Measurements from ENCODE around the gene PDXK.
A peak's percentile ranks its signal among the peaks of the same experiment; 100 is the strongest.

The PDXK gene

GRCh38 chr21:43793243-43793642 lies 74.3 kb downstream of the PDXK start:
- no peaks in the 10 kb centered on the region for H3K27me3 Mint-ChIP-seq (ENCODE audit: low read depth)
- H3K9me3 Mint-ChIP-seq, result no peaks in the 10 kb centered on the region
- peaks cover 16% of the 10 kb centered on the region for H3K4me1 Mint-ChIP-seq
- TF ChIP-seq, protein P1, sequence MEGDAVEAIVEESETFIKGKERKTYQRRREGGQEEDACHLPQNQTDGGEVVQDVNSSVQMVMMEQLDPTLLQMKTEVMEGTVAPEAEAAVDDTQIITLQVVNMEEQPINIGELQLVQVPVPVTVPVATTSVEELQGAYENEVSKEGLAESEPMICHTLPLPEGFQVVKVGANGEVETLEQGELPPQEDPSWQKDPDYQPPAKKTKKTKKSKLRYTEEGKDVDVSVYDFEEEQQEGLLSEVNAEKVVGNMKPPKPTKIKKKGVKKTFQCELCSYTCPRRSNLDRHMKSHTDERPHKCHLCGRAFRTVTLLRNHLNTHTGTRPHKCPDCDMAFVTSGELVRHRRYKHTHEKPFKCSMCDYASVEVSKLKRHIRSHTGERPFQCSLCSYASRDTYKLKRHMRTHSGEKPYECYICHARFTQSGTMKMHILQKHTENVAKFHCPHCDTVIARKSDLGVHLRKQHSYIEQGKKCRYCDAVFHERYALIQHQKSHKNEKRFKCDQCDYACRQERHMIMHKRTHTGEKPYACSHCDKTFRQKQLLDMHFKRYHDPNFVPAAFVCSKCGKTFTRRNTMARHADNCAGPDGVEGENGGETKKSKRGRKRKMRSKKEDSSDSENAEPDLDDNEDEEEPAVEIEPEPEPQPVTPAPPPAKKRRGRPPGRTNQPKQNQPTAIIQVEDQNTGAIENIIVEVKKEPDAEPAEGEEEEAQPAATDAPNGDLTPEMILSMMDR (IDR thresholded peaks at IDR 0.05; ENCODE audit: unreplicated experiment in 3 of 3), result no peak
- peak overlapping the region in 2 of 3 experiments; percentile 38 to 40 for H3K4me3 Mint-ChIP-seq
- no peak overlapping the region for H3K27ac Mint-ChIP-seq
- H3K36me3 Mint-ChIP-seq (ENCODE audit: low read depth), result peaks cover 45% of the 10 kb centered on the region

- H3K9me3 Mint-ChIP-seq, result no peaks in the 10 kb centered on the region
- H3K36me3 Mint-ChIP-seq (ENCODE audit: low read depth), result peaks cover 48% of the 10 kb centered on the region
- no peak overlapping the region for H3K4me3 Mint-ChIP-seq
- TF ChIP-seq, protein P1 (IDR thresholded peaks at IDR 0.05; ENCODE audit: unreplicated experiment in 3 of 3), result no peak
- no peak overlapping the region for H3K27ac Mint-ChIP-seq
- no peaks in the 10 kb centered on the region for H3K27me3 Mint-ChIP-seq (ENCODE audit: low read depth)
- peaks cover 16% of the 10 kb centered on the region for H3K4me1 Mint-ChIP-seq
These were observed 75.4 kb downstream of the PDXK start for GRCh38 chr21:43794311-43794710.

DNA sequence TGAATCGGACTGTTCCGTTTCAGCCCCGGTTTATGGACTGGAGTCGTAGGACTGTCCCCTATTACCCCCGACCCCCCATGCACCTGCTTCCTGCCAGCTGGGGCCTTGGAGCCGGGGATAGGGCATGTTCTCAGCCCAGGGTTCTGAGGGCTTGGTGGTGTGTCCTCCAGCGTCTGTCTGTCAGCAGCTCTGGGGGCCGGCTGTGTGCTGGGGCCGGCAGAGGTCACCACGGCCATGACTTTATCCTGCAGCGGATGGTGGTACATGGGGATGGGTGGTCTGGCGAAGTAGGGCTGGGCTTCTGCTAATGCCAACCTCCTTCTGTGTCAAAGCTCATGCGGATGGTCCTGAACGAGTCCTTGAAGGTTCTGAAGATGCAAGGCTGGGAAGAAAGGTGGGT lies 75.9 kb downstream of the PDXK start:
- peaks cover 48% of the 10 kb centered on the region for H3K36me3 Mint-ChIP-seq (ENCODE audit: low read depth)
- TF ChIP-seq, protein P1 (IDR thresholded peaks at IDR 0.05; ENCODE audit: unreplicated experiment in 3 of 3), result no peak

DNA sequence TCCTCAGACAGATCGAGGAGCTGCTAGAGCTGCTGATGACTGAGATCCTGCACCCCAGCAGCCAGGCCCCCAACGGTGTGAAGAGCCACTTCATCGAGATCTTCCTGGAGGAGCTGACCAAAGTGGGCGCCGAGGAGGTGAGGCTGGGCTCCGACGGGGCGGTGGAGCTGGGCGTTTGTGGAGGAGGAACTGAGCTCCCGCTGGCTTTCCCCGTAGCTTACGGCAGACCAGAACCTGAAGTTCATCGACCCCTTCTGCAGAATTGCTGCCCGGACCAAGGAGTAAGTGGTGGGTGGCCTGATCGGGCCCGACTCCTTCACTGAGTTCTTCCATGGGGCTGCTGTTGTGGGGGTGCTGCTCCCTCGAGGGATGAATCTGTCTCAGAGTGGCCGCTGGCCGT lies 78.5 kb downstream of the PDXK start:
- H3K36me3 Mint-ChIP-seq (ENCODE audit: low read depth), result peaks cover 62% of the 10 kb centered on the region
- no peak overlapping the region for H3K4me3 Mint-ChIP-seq
- no peaks in the 10 kb centered on the region for H3K4me1 Mint-ChIP-seq
- TF ChIP-seq, protein P1 (IDR thresholded peaks at IDR 0.05; ENCODE audit: unreplicated experiment in 3 of 3), result no peak
- H3K27me3 Mint-ChIP-seq (ENCODE audit: low read depth), result no peaks in the 10 kb centered on the region
- no peaks in the 10 kb centered on the region for H3K9me3 Mint-ChIP-seq
- no peak overlapping the region for H3K27ac Mint-ChIP-seq

More for the DNA sequence above, 75.9 kb downstream of the PDXK start:
- Mint-ChIP-seq H3K4me3 (no peak overlapping the region), H3K9me3 (no peaks in the 10 kb centered on the region), H3K27me3 (ENCODE audit: low read depth) (no peaks in the 10 kb centered on the region), H3K27ac (no peak overlapping the region), H3K4me1 (peaks cover 15% of the 10 kb centered on the region)

- Mint-ChIP-seq H3K4me3 (no peak overlapping the region), H3K27me3 (ENCODE audit: low read depth) (no peaks in the 10 kb centered on the region), H3K27ac (no peak overlapping the region), H3K4me1 (no peaks in the 10 kb centered on the region), H3K9me3 (no peaks in the 10 kb centered on the region), H3K36me3 (ENCODE audit: low read depth) (peaks cover 62% of the 10 kb centered on the region)
- TF ChIP-seq, protein P1 (IDR thresholded peaks at IDR 0.05; ENCODE audit: unreplicated experiment in 3 of 3), result no peak
These were observed 79.2 kb downstream of the PDXK start for GRCh38 chr21:43797925-43798715.

DNA sequence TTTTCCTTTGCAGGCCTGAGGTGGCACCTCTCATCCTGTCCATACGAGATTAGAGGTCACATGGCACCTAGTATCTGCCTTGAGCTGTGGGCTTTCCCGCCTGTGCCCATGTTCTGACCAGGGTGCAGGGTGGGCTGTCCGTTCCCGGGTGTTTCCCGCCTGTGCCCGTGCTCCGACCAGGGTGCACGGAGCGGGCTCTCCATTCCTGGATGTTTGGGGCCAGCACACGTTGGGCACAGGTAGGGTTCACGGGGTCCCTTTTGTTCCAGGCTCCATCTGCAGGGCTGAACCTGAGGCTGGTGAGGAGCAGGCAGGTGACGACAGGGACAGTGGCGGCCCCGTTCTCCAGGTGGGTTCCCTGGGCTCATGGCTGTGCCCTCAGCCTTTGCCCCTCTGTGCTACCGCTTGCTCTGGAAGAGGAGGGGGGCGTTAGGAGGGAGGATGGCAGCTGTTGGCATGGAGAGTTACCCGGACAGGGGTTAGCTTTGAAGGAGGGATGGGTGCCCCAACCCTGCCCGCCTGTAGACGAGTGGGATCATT lies 80.4 kb downstream of the PDXK start:
- Mint-ChIP-seq H3K4me1 (no peaks in the 10 kb centered on the region), H3K27me3 (ENCODE audit: low read depth) (no peaks in the 10 kb centered on the region), H3K4me3 (no peak overlapping the region), H3K36me3 (ENCODE audit: low read depth) (peaks cover 62% of the 10 kb centered on the region), H3K9me3 (no peaks in the 10 kb centered on the region), H3K27ac (no peak overlapping the region)
- TF ChIP-seq, protein P1 (IDR thresholded peaks at IDR 0.05; ENCODE audit: unreplicated experiment in 3 of 3), result no peak

All from nephron (organoid).